ENCODE results near the gene ADAMTS2. TPM values are rescaled to one million over a fixed set of nuclear protein-coding genes. Genes with fewer than 3 reads are reported as not detected.
A peak's percentile ranks its signal among the peaks of the same experiment; 100 is the strongest.

Gene ADAMTS2
- total and polyA plus RNA-seq, 11 donors: 1.1 to 23.0 (median 5.5) TPM

GRCh38 chr5:179224741-179225140 is 120.5 kb downstream of the ADAMTS2 start:
- intact Hi-C loops (cut with DNase I): no loop called here
- ATAC-seq: no peak
- DNase-seq: peak in 1 of 5 donors; percentile 7
- H3K27me3 ChIP-seq: no peaks in the 10 kb centered on the region
- 91 to 96% (median 93%) methylated on average over 10 of the region's 10 CpGs for WGBS, 4 donors
- TF ChIP-seq POLR2A (IDR thresholded peaks at IDR 0.05) (no peak), CTCF (IDR thresholded peaks at IDR 0.05) (no peak)
- H3K9me3 ChIP-seq: no peaks in the 10 kb centered on the region
- H3K27ac ChIP-seq: no peak overlapping the region
- no peaks in the 10 kb centered on the region for H3K36me3 ChIP-seq
- no peak overlapping the region for H3K4me3 ChIP-seq
- H3K4me1 ChIP-seq: no peaks in the 10 kb centered on the region

- intact Hi-C loops (cut with DNase I): no loop called here
- H3K36me3 ChIP-seq: no peaks in the 10 kb centered on the region
- H3K4me1 ChIP-seq: no peaks in the 10 kb centered on the region
- ATAC-seq (no peak), DNase-seq (peak in 1 of 5 donors; percentile 2)
- H3K4me3 ChIP-seq: no peak overlapping the region
- H3K27me3 ChIP-seq: no peaks in the 10 kb centered on the region
- no peaks in the 10 kb centered on the region for H3K9me3 ChIP-seq
- H3K27ac ChIP-seq: no peak overlapping the region
- TF ChIP-seq CTCF (IDR thresholded peaks at IDR 0.05): no peak
- TF ChIP-seq POLR2A (IDR thresholded peaks at IDR 0.05): no peak
- WGBS, 4 donors: 95 to 98% (median 97%) methylated on average over 25 of the region's 25 CpGs
These were observed 121.3 kb downstream of the ADAMTS2 start for GRCh38 chr5:179223961-179224360.

GRCh38 chr5:179223528-179223927 is 121.7 kb downstream of the ADAMTS2 start:
- Histone ChIP-seq H3K27ac (no peak overlapping the region), H3K36me3 (no peaks in the 10 kb centered on the region), H3K4me1 (no peaks in the 10 kb centered on the region), H3K4me3 (no peak overlapping the region), H3K9me3 (no peaks in the 10 kb centered on the region), H3K27me3 (no peaks in the 10 kb centered on the region)
- WGBS, 4 donors: 73 to 89% (median 82%) methylated on average over 14 of the region's 14 CpGs
- peak in 1 of 5 donors; percentile 5 for DNase-seq
- intact Hi-C loops (cut with DNase I): no loop called here
- no peak for TF ChIP-seq CTCF (IDR thresholded peaks at IDR 0.05)
- no peak for TF ChIP-seq POLR2A (IDR thresholded peaks at IDR 0.05)
- ATAC-seq: no peak

GRCh38 chr5:179222246-179223017 is 122.8 kb downstream of the ADAMTS2 start:
- Histone ChIP-seq H3K9me3 (no peaks in the 10 kb centered on the region), H3K4me3 (no peak overlapping the region), H3K4me1 (no peaks in the 10 kb centered on the region), H3K27ac (no peak overlapping the region), H3K36me3 (no peaks in the 10 kb centered on the region), H3K27me3 (no peaks in the 10 kb centered on the region)
- DNase-seq (peak in 1 of 5 donors; percentile 10), ATAC-seq (no peak)
- intact Hi-C loops (cut with DNase I): no loop called here
- 73 to 87% (median 78%) methylated on average over 7 to 9 of the region's 9 CpGs for WGBS, 4 donors
- TF ChIP-seq CTCF (IDR thresholded peaks at IDR 0.05): no peak
- no peak for TF ChIP-seq POLR2A (IDR thresholded peaks at IDR 0.05)
